Breast epithelium (tissue), 3 donors: ENCODE data around the gene PDLIM7.

Experiments used
- CTCF ChIP-seq, 3 donors: fragments of 450-650 bp; IDR thresholded peaks; one replicate each; pipeline ENCODE4 v1.5.1; 2016 to 2017; ENCODE audit warnings: antibody characterized with exemption in 3 of 3, mild to moderate bottlenecking in 3 of 3, moderate library complexity in 3 of 3
- POLR2A ChIP-seq: fragments of 450-650 bp; IDR thresholded peaks from one replicate; pipeline ENCODE4 v1.6.1; 2016; ENCODE audit warnings: antibody characterized with exemption, mild to moderate bottlenecking, moderate library complexity
- POLR2AphosphoS5 ChIP-seq, 3 donors: sonication (generic); formaldehyde crosslinking; IDR thresholded peaks; one replicate each; pipeline ENCODE4 v1.6.1; 2017; ENCODE audit warnings: antibody characterized with exemption in 3 of 3

DNA sequence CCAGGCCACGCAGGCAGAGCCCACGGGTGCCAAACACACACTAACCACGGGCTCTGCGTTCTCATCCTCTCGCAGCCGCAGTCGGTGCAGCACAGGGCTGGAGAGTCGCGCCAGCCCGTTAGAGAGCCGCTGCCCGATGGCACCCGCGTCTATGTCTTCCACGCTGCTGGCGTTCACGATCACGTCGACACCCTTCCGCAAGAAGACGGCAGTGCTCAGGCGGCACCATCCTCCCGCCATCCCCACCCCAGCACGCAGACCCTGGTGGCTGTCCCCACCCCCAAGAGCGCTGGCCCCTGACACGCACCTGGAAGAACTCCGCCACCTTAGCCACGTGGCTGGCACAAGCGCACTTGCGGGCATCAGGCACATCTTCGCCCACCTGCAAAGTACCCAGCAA, 30.0 kb downstream of the PDLIM7 start:
- TF ChIP-seq CTCF (IDR thresholded peaks at IDR 0.05) = no peak
- no peak for TF ChIP-seq POLR2AphosphoS5 (IDR thresholded peaks at IDR 0.05)
- no peak for TF ChIP-seq POLR2A
